Stimulated activated CD8-positive, alpha-beta memory T cell treated with anti-CD3 and anti-CD28 coated beads, Interleukin-15, amount 100 ng/mL, for 24 hours (primary cell): ENCODE measurements around the gene GDF7.

Experiments used
- DNase-seq: peaks from one replicate; pipeline ENCODE4 v3.0.0-alpha.2; 2020; ENCODE audit warnings: low read depth

Gene GDF7

GRCh38 chr2:20629181-20629580 is 37.8 kb upstream of the GDF7 start:
- no peak for DNase-seq

- DNase-seq: no peak
These were observed 37.3 kb upstream of the GDF7 start for GRCh38 chr2:20629581-20630171.

GRCh38 chr2:20630967-20631366 is 36.0 kb upstream of the GDF7 start:
- DNase-seq: no peak

- no peak for DNase-seq
These were observed 35.2 kb upstream of the GDF7 start for GRCh38 chr2:20631617-20632307.

GRCh38 chr2:20632446-20632990 is 34.4 kb upstream of the GDF7 start:
- DNase-seq: no peak

- no peak for DNase-seq
These were observed 33.9 kb upstream of the GDF7 start for GRCh38 chr2:20633001-20633400.

GRCh38 chr2:20633794-20634506 is 33.0 kb upstream of the GDF7 start:
- DNase-seq: no peak

GRCh38 chr2:20634507-20635112 is 32.3 kb upstream of the GDF7 start:
- DNase-seq: no peak

- no peak for DNase-seq
These were observed 31.8 kb upstream of the GDF7 start for GRCh38 chr2:20635113-20635510.

GRCh38 chr2:20635675-20636584 is 31.0 kb upstream of the GDF7 start:
- no peak for DNase-seq

GRCh38 chr2:20637147-20637546 is 29.8 kb upstream of the GDF7 start:
- DNase-seq: no peak

- DNase-seq: no peak
These were observed 28.9 kb upstream of the GDF7 start for GRCh38 chr2:20638014-20638413.

GRCh38 chr2:20638646-20639430 is 28.1 kb upstream of the GDF7 start:
- DNase-seq: no peak

GRCh38 chr2:20640411-20641122 is 26.4 kb upstream of the GDF7 start:
- no peak for DNase-seq

GRCh38 chr2:20641123-20641985 is 25.6 kb upstream of the GDF7 start:
- DNase-seq: no peak

GRCh38 chr2:20642055-20642971 is 24.6 kb upstream of the GDF7 start:
- DNase-seq: peak; percentile 64

- DNase-seq: no peak
These were observed 23.9 kb upstream of the GDF7 start for GRCh38 chr2:20643060-20643459.

GRCh38 chr2:20643826-20644225 is 23.1 kb upstream of the GDF7 start:
- no peak for DNase-seq
